ENCODE data around the gene DOCK8. TPM values are rescaled to one million over a fixed set of nuclear protein-coding genes. Genes with fewer than 3 reads are reported as not detected.

The DOCK8 gene
- total RNA-seq, 2 donors from 2014 or later = 133 to 158 TPM

DNA sequence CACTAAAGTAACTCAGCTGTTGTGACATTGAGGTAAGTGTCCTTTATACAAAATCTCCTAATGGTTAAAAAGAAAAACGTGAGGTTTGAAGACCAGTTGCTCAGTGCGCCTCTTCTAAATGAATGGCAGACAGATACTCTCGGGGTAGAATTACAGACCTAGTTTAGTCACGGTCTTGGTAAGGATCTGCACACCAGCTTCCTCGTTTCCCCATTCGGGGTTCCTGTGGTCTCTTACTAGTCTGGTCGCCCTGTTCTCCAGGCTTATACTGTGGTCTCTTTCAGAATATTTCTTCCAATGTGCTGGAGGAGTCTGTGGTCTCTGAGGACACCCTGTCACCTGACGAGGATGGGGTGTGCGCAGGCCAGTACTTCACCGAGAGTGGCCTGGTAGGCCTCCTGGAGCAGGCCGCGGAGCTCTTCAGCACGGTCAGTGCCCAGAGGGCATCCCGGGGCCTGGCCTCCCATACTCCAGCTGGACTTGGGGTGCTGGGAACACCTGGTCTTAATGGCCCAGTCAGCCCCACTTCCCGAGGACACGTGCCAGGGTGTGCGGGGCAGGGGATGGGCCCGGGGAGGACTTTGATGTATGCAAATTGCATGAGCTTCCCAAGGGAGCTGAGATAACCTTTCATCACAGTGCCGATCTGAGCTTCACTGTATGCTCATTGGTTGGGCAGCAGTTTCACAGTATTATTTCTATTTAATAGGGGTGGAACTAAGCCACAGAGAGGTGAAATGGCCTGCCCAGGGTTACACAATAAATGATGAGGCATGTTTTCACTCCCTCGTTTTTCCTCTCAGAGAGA lies 224.5 kb downstream of the DOCK8 start:
- ATAC-seq (replicated peaks) = no peak
- no peaks in the 10 kb centered on the region for H3K27me3 Mint-ChIP-seq
- H3K27ac Mint-ChIP-seq = peak overlapping the region; percentile 36
- no peaks in the 10 kb centered on the region for H3K9me3 Mint-ChIP-seq
- peaks cover 98% of the 10 kb centered on the region for H3K36me3 Mint-ChIP-seq (ENCODE audit: low read depth)
- H3K4me3 Mint-ChIP-seq = no peak overlapping the region
- H3K4me1 Mint-ChIP-seq = no peaks in the 10 kb centered on the region

- Mint-ChIP-seq H3K36me3 (ENCODE audit: low read depth) (peaks cover 98% of the 10 kb centered on the region), H3K4me1 (peaks cover 2% of the 10 kb centered on the region), H3K4me3 (no peak overlapping the region), H3K27ac (peak overlapping the region; percentile 36), H3K9me3 (no peaks in the 10 kb centered on the region), H3K27me3 (no peaks in the 10 kb centered on the region)
- no peak for ATAC-seq (replicated peaks)
Measured at GRCh38 chr9:441126-441525, 226.5 kb downstream of the DOCK8 start.

GRCh38 chr9:444528-444927 lies 229.9 kb downstream of the DOCK8 start:
- H3K27ac Mint-ChIP-seq = no peak overlapping the region
- H3K27me3 Mint-ChIP-seq = no peaks in the 10 kb centered on the region
- no peak overlapping the region for H3K4me3 Mint-ChIP-seq
- H3K4me1 Mint-ChIP-seq = peaks cover 16% of the 10 kb centered on the region
- H3K9me3 Mint-ChIP-seq = no peaks in the 10 kb centered on the region
- no peak for ATAC-seq (replicated peaks)
- peaks cover 93% of the 10 kb centered on the region for H3K36me3 Mint-ChIP-seq (ENCODE audit: low read depth)

- Mint-ChIP-seq H3K27ac (peak overlapping the region; percentile 53), H3K4me1 (peaks cover 16% of the 10 kb centered on the region)
Measured at GRCh38 chr9:445033-445432, 230.4 kb downstream of the DOCK8 start.

DNA sequence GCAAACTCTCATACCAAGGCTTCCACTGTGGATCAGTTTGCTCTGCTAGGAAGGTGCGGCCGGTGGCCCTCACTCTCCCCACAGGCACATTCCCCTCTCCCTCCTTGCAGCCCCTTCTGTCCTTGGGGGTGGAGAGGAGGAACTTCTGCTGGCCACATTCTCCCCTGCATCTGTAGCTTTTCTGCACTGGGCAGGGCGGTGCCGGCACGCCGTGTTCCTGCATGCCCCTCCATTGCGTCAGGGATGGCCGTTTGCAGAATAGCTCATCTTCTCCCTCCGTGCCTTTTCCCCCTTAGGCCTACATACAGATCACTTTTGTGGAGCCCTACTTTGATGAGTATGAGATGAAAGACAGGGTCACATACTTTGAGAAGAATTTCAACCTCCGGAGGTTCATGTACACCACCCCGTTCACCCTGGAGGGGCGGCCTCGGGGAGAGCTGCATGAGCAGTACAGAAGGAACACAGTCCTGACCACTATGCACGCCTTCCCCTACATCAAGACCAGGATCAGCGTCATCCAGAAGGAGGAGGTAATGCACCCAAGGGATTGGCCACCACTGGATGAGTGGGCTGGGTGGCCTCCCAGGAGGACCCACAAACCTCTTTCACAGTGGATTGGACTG lies 231.5 kb downstream of the DOCK8 start:
- Mint-ChIP-seq H3K4me3 (no peak overlapping the region), H3K27ac (peak overlapping the region; percentile 53), H3K36me3 (ENCODE audit: low read depth) (peaks cover 93% of the 10 kb centered on the region), H3K9me3 (no peaks in the 10 kb centered on the region), H3K4me1 (peaks cover 16% of the 10 kb centered on the region), H3K27me3 (no peaks in the 10 kb centered on the region)
- no peak for ATAC-seq (replicated peaks)

More at GRCh38 chr9:445033-445432, 230.4 kb downstream of the DOCK8 start:
- no peak for ATAC-seq (replicated peaks)
- Mint-ChIP-seq H3K9me3 (no peaks in the 10 kb centered on the region), H3K36me3 (ENCODE audit: low read depth) (peaks cover 93% of the 10 kb centered on the region), H3K27me3 (no peaks in the 10 kb centered on the region), H3K4me3 (no peak overlapping the region)

GRCh38 chr9:447230-448025 lies 232.8 kb downstream of the DOCK8 start:
- H3K27ac Mint-ChIP-seq = peak overlapping the region; percentile 67

GRCh38 chr9:450057-450456 lies 235.4 kb downstream of the DOCK8 start:
- H3K36me3 Mint-ChIP-seq (ENCODE audit: low read depth) = peaks cover 91% of the 10 kb centered on the region

More at GRCh38 chr9:447230-448025, 232.8 kb downstream of the DOCK8 start:
- H3K36me3 Mint-ChIP-seq (ENCODE audit: low read depth) = peaks cover 93% of the 10 kb centered on the region
- H3K4me3 Mint-ChIP-seq = peak overlapping the region; percentile 62
- ATAC-seq (replicated peaks) = peak; percentile 100
- H3K27me3 Mint-ChIP-seq = no peaks in the 10 kb centered on the region
- H3K4me1 Mint-ChIP-seq = peaks cover 16% of the 10 kb centered on the region
- H3K9me3 Mint-ChIP-seq = no peaks in the 10 kb centered on the region

DNA sequence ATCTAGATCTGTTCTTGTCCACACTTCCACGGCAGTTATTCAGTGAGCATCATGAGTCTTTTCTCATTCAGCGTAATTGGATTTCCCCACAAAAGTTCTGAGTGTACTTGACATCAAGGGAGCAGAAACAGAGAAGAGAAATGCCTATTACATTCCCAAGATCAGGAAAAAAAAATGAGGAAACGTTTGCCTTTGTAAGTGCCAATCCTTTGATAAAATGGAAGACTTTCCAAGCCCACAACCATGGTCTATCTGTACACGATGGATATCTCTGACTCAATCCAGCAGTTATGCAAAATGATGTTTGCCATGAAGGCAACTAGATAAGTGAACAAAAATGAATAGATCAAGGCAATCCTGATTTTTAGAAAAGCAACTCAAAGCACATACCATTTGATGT lies 235.9 kb downstream of the DOCK8 start:
- peak overlapping the region; percentile 43 for H3K27ac Mint-ChIP-seq
- H3K4me1 Mint-ChIP-seq = peaks cover 16% of the 10 kb centered on the region
- H3K36me3 Mint-ChIP-seq (ENCODE audit: low read depth) = peaks cover 88% of the 10 kb centered on the region
- H3K4me3 Mint-ChIP-seq = no peak overlapping the region
- no peak for ATAC-seq (replicated peaks)
- H3K27me3 Mint-ChIP-seq = no peaks in the 10 kb centered on the region
- no peaks in the 10 kb centered on the region for H3K9me3 Mint-ChIP-seq

More at GRCh38 chr9:450057-450456, 235.4 kb downstream of the DOCK8 start:
- Mint-ChIP-seq H3K27me3 (no peaks in the 10 kb centered on the region), H3K4me3 (no peak overlapping the region), H3K27ac (peak overlapping the region; percentile 43), H3K4me1 (peaks cover 16% of the 10 kb centered on the region), H3K9me3 (no peaks in the 10 kb centered on the region)
- ATAC-seq (replicated peaks) = no peak

GRCh38 chr9:453832-454231 lies 239.2 kb downstream of the DOCK8 start:
- H3K9me3 Mint-ChIP-seq = no peaks in the 10 kb centered on the region
- no peak for ATAC-seq (replicated peaks)
- no peaks in the 10 kb centered on the region for H3K4me1 Mint-ChIP-seq
- H3K36me3 Mint-ChIP-seq (ENCODE audit: low read depth) = peaks cover 93% of the 10 kb centered on the region
- no peak overlapping the region for H3K4me3 Mint-ChIP-seq
- H3K27ac Mint-ChIP-seq = no peak overlapping the region
- no peaks in the 10 kb centered on the region for H3K27me3 Mint-ChIP-seq

DNA sequence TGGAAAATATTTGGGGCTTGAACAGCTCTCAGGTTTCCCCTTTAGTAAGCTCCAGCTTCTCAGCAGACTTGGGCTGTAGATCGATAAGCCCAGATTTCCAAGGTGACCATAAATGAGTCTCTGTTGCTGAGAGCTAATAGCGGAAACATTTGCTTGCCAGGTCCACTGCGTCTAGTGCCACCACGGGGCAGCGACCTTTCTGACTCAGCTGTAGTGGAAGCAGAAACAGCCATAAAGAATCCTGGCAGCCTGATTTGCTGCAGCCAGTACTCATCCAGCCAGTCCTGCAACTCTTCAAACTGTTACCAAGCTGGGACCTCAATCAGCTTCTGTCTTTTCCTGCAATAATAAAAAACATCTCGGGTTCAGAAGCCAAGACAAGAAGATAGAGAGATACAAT lies 241.7 kb downstream of the DOCK8 start:
- Mint-ChIP-seq H3K27ac (no peak overlapping the region), H3K4me3 (no peak overlapping the region), H3K36me3 (ENCODE audit: low read depth) (peaks cover 89% of the 10 kb centered on the region), H3K9me3 (no peaks in the 10 kb centered on the region), H3K27me3 (no peaks in the 10 kb centered on the region), H3K4me1 (no peaks in the 10 kb centered on the region)
- no peak for ATAC-seq (replicated peaks)

GRCh38 chr9:458590-458989 lies 243.9 kb downstream of the DOCK8 start:
- H3K4me3 Mint-ChIP-seq = no peak overlapping the region
- peak overlapping the region; percentile 63 for H3K27ac Mint-ChIP-seq
- ATAC-seq (replicated peaks) = no peak
- H3K4me1 Mint-ChIP-seq = no peaks in the 10 kb centered on the region
- H3K9me3 Mint-ChIP-seq = no peaks in the 10 kb centered on the region
- H3K27me3 Mint-ChIP-seq = no peaks in the 10 kb centered on the region
- H3K36me3 Mint-ChIP-seq (ENCODE audit: low read depth) = peaks cover 87% of the 10 kb centered on the region

DNA sequence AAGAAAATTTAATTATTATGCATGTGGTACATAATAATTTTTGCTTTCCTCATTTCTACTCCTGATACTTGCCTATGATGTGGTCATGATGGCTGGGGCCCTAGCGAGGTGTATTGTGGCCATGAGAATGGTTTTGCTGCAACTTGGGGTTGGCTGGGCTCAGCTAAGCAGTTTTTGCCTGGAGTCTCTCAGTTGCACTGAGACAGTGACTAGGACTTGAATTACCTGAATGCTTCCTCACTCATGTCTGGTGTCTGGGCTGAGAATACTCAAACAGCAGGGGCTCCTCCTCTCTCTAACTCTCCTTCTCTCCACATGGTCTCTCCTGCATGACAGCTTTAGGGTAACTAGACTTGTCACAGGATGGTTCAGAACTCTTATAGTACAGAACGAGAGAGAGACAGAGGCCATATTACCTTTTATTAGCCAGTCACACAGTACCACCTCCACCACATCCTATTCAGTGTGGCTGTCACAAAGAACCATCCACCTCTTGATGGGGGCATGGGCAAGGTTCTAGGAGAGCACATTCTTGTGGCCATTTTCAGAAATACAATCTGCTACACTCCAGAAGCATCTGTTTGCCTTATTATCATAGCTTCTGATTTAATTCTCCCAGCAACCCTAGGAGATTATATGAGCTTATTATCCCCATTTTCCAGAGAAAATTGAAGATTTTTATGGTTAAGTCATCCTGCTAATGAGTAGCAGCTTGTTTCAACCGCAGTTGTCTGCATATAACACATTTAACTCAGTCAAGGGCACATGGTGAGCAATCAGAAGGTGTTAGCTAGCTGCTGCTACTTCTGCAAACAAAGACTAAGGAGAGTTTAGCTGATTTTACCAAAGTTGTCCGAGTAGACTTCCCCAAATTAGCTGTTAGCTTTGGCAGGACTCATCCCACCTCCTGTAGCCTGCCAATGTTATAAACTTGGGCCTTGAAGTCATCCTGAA lies 245.1 kb downstream of the DOCK8 start:
- Mint-ChIP-seq H3K9me3 (no peaks in the 10 kb centered on the region), H3K4me1 (no peaks in the 10 kb centered on the region), H3K27me3 (no peaks in the 10 kb centered on the region), H3K36me3 (ENCODE audit: low read depth) (peaks cover 87% of the 10 kb centered on the region), H3K27ac (peak overlapping the region; percentile 20), H3K4me3 (no peak overlapping the region)
- ATAC-seq (replicated peaks) = peak; percentile 48

- H3K9me3 Mint-ChIP-seq = no peaks in the 10 kb centered on the region
- peak overlapping the region; percentile 54 for H3K27ac Mint-ChIP-seq
- no peak for ATAC-seq (replicated peaks)
- H3K4me3 Mint-ChIP-seq = no peak overlapping the region
- H3K27me3 Mint-ChIP-seq = no peaks in the 10 kb centered on the region
- peaks cover 80% of the 10 kb centered on the region for H3K36me3 Mint-ChIP-seq (ENCODE audit: low read depth)
- H3K4me1 Mint-ChIP-seq = no peaks in the 10 kb centered on the region
Measured at GRCh38 chr9:462121-462520, 247.5 kb downstream of the DOCK8 start.

- Mint-ChIP-seq H3K27ac (peak overlapping the region; percentile 54), H3K36me3 (ENCODE audit: low read depth) (peaks cover 75% of the 10 kb centered on the region), H3K27me3 (no peaks in the 10 kb centered on the region), H3K4me1 (no peaks in the 10 kb centered on the region), H3K4me3 (no peak overlapping the region), H3K9me3 (no peaks in the 10 kb centered on the region)
- no peak for ATAC-seq (replicated peaks)
Measured at GRCh38 chr9:462606-463005, 247.9 kb downstream of the DOCK8 start.
